IMR-90 (cell line): ENCODE data around the gene SLC44A1. TPM values are rescaled to one million over a fixed set of nuclear protein-coding genes. Genes with fewer than 3 reads are reported as not detected.

Source experiments
- ATAC-seq: fragments of 200-7000 bp; cut with Tn5 transposase; 2 replicates; pipeline ENCODE4 v1.9.1; 2020; ENCODE audit warnings: low read depth, mild to moderate bottlenecking, moderate library complexity
- BruUV-seq: library from RNA; stranded (reverse); fragments of 400-500 nt; replicated peaks from 2 replicates; lab custom pipeline; 2021; lab: Mats Ljungman, UMichigan
- CTCF ChIA-PET: fragments of 300-600 bp; formaldehyde crosslinking; extraction: SDS; loops from one replicate; lab custom pipeline; 2021; ENCODE audit warnings: antibody characterized with exemption; lab: Yijun Ruan, JAX
- POLR2A ChIA-PET: fragments of 300-600 bp; sonication (Branson Sonifier 250); formaldehyde crosslinking; loops from one replicate; lab custom pipeline; 2022; ENCODE audit warnings: antibody characterized with exemption; ENCODE audit not compliant: unreplicated experiment; lab: Charles Lee
- DNase-seq: peaks from one replicate; pipeline ENCODE4 v3.0.0; 2013
- H2AFZ ChIP-seq: replicated peaks from 2 replicates; pipeline ENCODE3; 2013; ENCODE audit warnings: low read length, mild to moderate bottlenecking; ENCODE audit not compliant: poor library complexity
- H2AK5ac ChIP-seq: 2 replicates; pipeline ENCODE4 v1.6.1; 2013; ENCODE audit warnings: low read depth, low read length, inconsistent platforms
- H2AK9ac ChIP-seq: replicated peaks from 2 replicates; pipeline ENCODE3; 2013; ENCODE audit warnings: mild to moderate bottlenecking, low read depth, low read length, moderate library complexity; ENCODE audit not compliant: poor library complexity
- H2BK120ac ChIP-seq: 2 replicates; pipeline ENCODE4 v1.6.1; 2013; ENCODE audit warnings: low read depth, low read length, inconsistent platforms
- H2BK15ac ChIP-seq: 3 replicates; pipeline ENCODE4 v1.6.1; 2013; ENCODE audit warnings: low read depth, low read length, inconsistent platforms
- H2BK20ac ChIP-seq: 2 replicates; pipeline ENCODE4 v1.6.1; 2013; ENCODE audit warnings: low read depth, mild to moderate bottlenecking, inconsistent platforms, low read length, moderate library complexity
- H2BK5ac ChIP-seq: 2 replicates; pipeline ENCODE4 v1.6.1; 2013; ENCODE audit warnings: mild to moderate bottlenecking, low read depth, low read length, inconsistent platforms; ENCODE audit not compliant: poor library complexity, severe bottlenecking
- H3K14ac ChIP-seq: replicated peaks from 2 replicates; pipeline ENCODE4 v1.6.1; 2013; ENCODE audit warnings: low read depth, low read length, inconsistent platforms
- H3K18ac ChIP-seq: 2 replicates; pipeline ENCODE4 v1.6.1; 2013; ENCODE audit warnings: low read depth, low read length, control low read depth
- H3K23ac ChIP-seq: 2 replicates; pipeline ENCODE4 v1.6.1; 2013; ENCODE audit warnings: low read depth, low read length, inconsistent platforms
- H3K27ac ChIP-seq: 2 replicates; pipeline ENCODE4 v1.5.1; 2013; ENCODE audit warnings: mild to moderate bottlenecking, control low read depth, low read length; ENCODE audit not compliant: insufficient read depth
- H3K27me3 ChIP-seq: 2 replicates; pipeline ENCODE4 v1.6.1; 2013; ENCODE audit warnings: low read length; ENCODE audit not compliant: control insufficient read depth, insufficient read depth
- H3K36me3 ChIP-seq: 2 replicates; pipeline ENCODE4 v1.6.1; 2013; ENCODE audit warnings: low read length, mixed read lengths; ENCODE audit not compliant: control insufficient read depth, insufficient read depth
- H3K4ac ChIP-seq: 2 replicates; pipeline ENCODE4 v1.6.1; 2013; ENCODE audit warnings: low read depth, low read length, inconsistent platforms
- H3K4me1 ChIP-seq: 2 replicates; pipeline ENCODE4 v1.6.1; 2013; ENCODE audit warnings: low read length, mixed read lengths; ENCODE audit not compliant: control insufficient read depth, insufficient read depth
- H3K4me2 ChIP-seq: 2 replicates; pipeline ENCODE4 v1.6.1; 2013; ENCODE audit warnings: low read depth, mild to moderate bottlenecking, control low read depth, low read length, moderate library complexity
- H3K4me3 ChIP-seq: 2 replicates; pipeline ENCODE4 v1.5.1; 2013; ENCODE audit warnings: low read depth, mild to moderate bottlenecking, control low read depth, low read length, moderate library complexity; ENCODE audit not compliant: insufficient read depth
- H3K56ac ChIP-seq: 2 replicates; pipeline ENCODE4 v1.6.1; 2013; ENCODE audit warnings: low read length, inconsistent platforms; ENCODE audit not compliant: insufficient read depth; ENCODE audit errors: extremely low read depth
- H3K79me1 ChIP-seq, 2 experiments: 2 replicates each; pipeline ENCODE4 v1.6.1; 2013; ENCODE audit warnings: low read length in 2 of 2, inconsistent platforms in 1 of 2, low read depth in 1 of 2
- H3K9ac ChIP-seq: 2 replicates; pipeline ENCODE4 v1.6.1; 2013; ENCODE audit warnings: low read depth, low read length, control low read depth
- H3K9me1 ChIP-seq: 2 replicates; pipeline ENCODE4 v1.6.1; 2013; ENCODE audit warnings: low read length, inconsistent platforms; ENCODE audit not compliant: insufficient read depth
- H3K9me3 ChIP-seq: 2 replicates; pipeline ENCODE4 v1.6.1; 2013; ENCODE audit warnings: low read length; ENCODE audit not compliant: control insufficient read depth, insufficient read depth
- H4K20me1 ChIP-seq: 2 replicates; pipeline ENCODE4 v1.6.1; 2013; ENCODE audit warnings: low read length, inconsistent platforms; ENCODE audit not compliant: insufficient read depth
- H4K5ac ChIP-seq: 2 replicates; pipeline ENCODE4 v1.6.1; 2013; ENCODE audit warnings: mild to moderate bottlenecking, low read depth, low read length, control low read depth
- H4K8ac ChIP-seq, 2 experiments: 2 replicates each; pipeline ENCODE4 v1.6.1; 2013; ENCODE audit warnings: low read depth in 2 of 2, low read length in 2 of 2, control low read depth in 1 of 2, inconsistent platforms in 1 of 2
- H4K91ac ChIP-seq: 2 replicates; pipeline ENCODE4 v1.6.1; 2013; ENCODE audit warnings: low read depth, low read length, inconsistent platforms; ENCODE audit not compliant: insufficient read depth
- BHLHE40 ChIP-seq: fragments of 150-350 bp; IDR thresholded peaks from 2 replicates; pipeline ENCODE4 v1.6.1; 2016; ENCODE audit warnings: mild to moderate bottlenecking, low read depth, low read length
- CEBPB ChIP-seq: IDR thresholded peaks from 2 replicates; pipeline ENCODE4 v1.6.1; 2012; ENCODE audit warnings: low read depth, low read length, improper control_type of control experiment
- CHD1 ChIP-seq: IDR thresholded peaks from 2 replicates; pipeline ENCODE4 v1.6.1; 2012; ENCODE audit warnings: low read depth, low read length, improper control_type of control experiment
- CTCF ChIP-seq: conservative IDR thresholded peaks from 2 replicates; pipeline ENCODE4 v1.5.1; 2012; ENCODE audit warnings: mild to moderate bottlenecking, low read depth, low read length, improper control_type of control experiment
- ELK1 ChIP-seq: fragments of 150-350 bp; IDR thresholded peaks from 2 replicates; pipeline ENCODE4 v1.6.1; 2016; ENCODE audit warnings: low read depth, mild to moderate bottlenecking, low read length, moderate library complexity, borderline replicate concordance
- MAFK ChIP-seq: IDR thresholded peaks from 2 replicates; pipeline ENCODE4 v1.6.1; 2012; ENCODE audit warnings: low read depth, low read length, improper control_type of control experiment
- MXI1 ChIP-seq: IDR thresholded peaks from 2 replicates; pipeline ENCODE4 v1.6.1; 2012; ENCODE audit warnings: low read depth, mild to moderate bottlenecking, low read length, moderate library complexity, borderline replicate concordance
- NFE2L2 ChIP-seq: fragments of 150-350 bp; IDR thresholded peaks from 2 replicates; pipeline ENCODE4 v1.6.1; 2016; ENCODE audit warnings: low read depth, mild to moderate bottlenecking, low read length
- POLR2A ChIP-seq: IDR thresholded peaks from 2 replicates; pipeline ENCODE4 v1.6.1; 2012; ENCODE audit warnings: mild to moderate bottlenecking, low read depth, low read length
- RFX5 ChIP-seq: IDR thresholded peaks from 2 replicates; pipeline ENCODE4 v1.8.0; 2012; ENCODE audit warnings: low read depth, mild to moderate bottlenecking, low read length, moderate library complexity
- SMC3 ChIP-seq: fragments of 150-350 bp; IDR thresholded peaks from 2 replicates; pipeline ENCODE4 v1.6.1; 2016; ENCODE audit warnings: low read depth, mild to moderate bottlenecking, antibody characterized with exemption, low read length, moderate library complexity
- WGBS, 2 experiments: methylation state at CpG; one replicate each; pipeline versions ENCODE4 v1.1.5 to v1.1.7; 2013; ENCODE audit warnings: missing lambda C conversion rate in 2 of 2; ENCODE audit not compliant: insufficient read length in 1 of 2; ENCODE audit errors: extremely low coverage in 2 of 2; 5-methylcytosine and 5-hydroxymethylcytosine counted together
- dilution Hi-C: fragments of 300-500 bp; cut with HindIII; formaldehyde crosslinking; loops from one replicate; pipeline ENCODE4 v1.14.3; 2018; ENCODE audit warnings: low sequenced_read_pairs; ENCODE audit not compliant: unreplicated experiment
- in situ Hi-C: fragments of 300-500 bp; cut with MboI; formaldehyde crosslinking; loops from 3 replicates; pipeline ENCODE4 v1.14.3; 2019; ENCODE audit warnings: low sequenced_read_pairs, inconsistent platforms, mixed read lengths
- intact Hi-C: fragments of 100-400 bp; cut with micrococcal nuclease; formaldehyde crosslinking; loops from 2 replicates; pipeline ENCODE4 v1.10.0; 2022
- polyA plus RNA-seq, 3 experiments: library from polyadenylated mRNA; depleted of rRNA; stranded (reverse); fragments of >200 nt; gene quantifications; 2 replicates each; pipeline ENCODE4 v1.2.3, GENCODE V29; 2012; ENCODE audit warnings: low replicate concordance in 1 of 3
- total RNA-seq: library from RNA; depleted of rRNA; stranded (reverse); fragments of >200 nt; gene quantifications from 2 replicates; pipeline ENCODE4 v1.2.3, GENCODE V29; 2012

The SLC44A1 gene
- total and polyA plus RNA-seq, 2 of the 4 experiments (the other 2 are of a cell fraction), result 5.2 to 21.7 TPM

- TF ChIP-seq CTCF (no peak), BHLHE40 (peak; percentile 64)
These were observed 54.9 kb downstream of the SLC44A1 start (continued) for GRCh38 chr9:105299190-105299854.

- Histone ChIP-seq H2BK15ac (no peak overlapping the region), H3K4ac (no peak overlapping the region), H2AFZ (no peak overlapping the region), H4K91ac (no peak overlapping the region), H2AK9ac (no peak overlapping the region), H3K56ac (no peak overlapping the region), H3K4me2 (no peak overlapping the region), H3K4me3 (no peak overlapping the region), H3K27me3 (no peaks in the 10 kb centered on the region), H2BK20ac (no peak overlapping the region), H3K9me3 (no peaks in the 10 kb centered on the region), H3K23ac (no peak overlapping the region), H3K9me1 (peaks cover 6% of the 10 kb centered on the region; the same call in 1 of the 2 replicates), H3K27ac (no peak overlapping the region), H2AK5ac (no peak overlapping the region), H4K8ac (no peak overlapping the region), H4K20me1 (no peaks in the 10 kb centered on the region), H4K5ac (no peak overlapping the region), H3K79me1 (peaks cover 1 to 15% of the 10 kb centered on the region in 2 experiments), H3K4me1 (peaks cover 13% of the 10 kb centered on the region), H2BK120ac (no peak overlapping the region), H3K9ac (no peak overlapping the region), H3K36me3 (peaks cover 2% of the 10 kb centered on the region; the same call in 1 of the 2 replicates), H3K14ac (no peak overlapping the region), H3K18ac (no peak overlapping the region), H2BK5ac (no peak overlapping the region)
- ATAC-seq (no peak), DNase-seq (no peak)
- CTCF ChIA-PET, result no interaction called here
- dilution Hi-C loops, result no loop called here
- BruUV-seq, result no TSS peak
- TF ChIP-seq NFE2L2 (no peak), RFX5 (no peak), CEBPB (no peak), MAFK (no peak), CHD1 (no peak), MXI1 (no peak), BHLHE40 (no peak), CTCF (no peak), ELK1 (no peak), SMC3 (no peak), POLR2A (no peak)
- WGBS, 2 experiments, result no CpG with 5 or more reads among the region's 2 CpGs
- POLR2A ChIA-PET, result no interaction called here
- intact Hi-C loops, result no loop called here
- in situ Hi-C loops, result no loop called here
These were observed 58.3 kb downstream of the SLC44A1 start for GRCh38 chr9:105302728-105303127.
